Kidney (tissue), 14 donors: ENCODE measurements around the gene WRAP73. TPM values are rescaled to one million over a fixed set of nuclear protein-coding genes. Genes with fewer than 3 reads are reported as not detected.

ENCODE experiments used
- DNase-seq, 5 donors: peaks; one replicate each; pipeline ENCODE4 v3.0.0-alpha.2; 2013 to 2020
- FAIRE-seq: peaks from 2 replicates; lab custom pipeline; 2012; peaks lifted over from hg19 to GRCh38; lab: Jason Lieb, UNC
- H3K27ac ChIP-seq, 2 donors: one replicate each; pipeline ENCODE4 v1.7.0; 2013; ENCODE audit warnings: low read depth in 2 of 2, low read length in 2 of 2, inconsistent platforms in 1 of 2
- H3K27me3 ChIP-seq: one replicate; pipeline ENCODE4 v1.7.1; 2013; ENCODE audit warnings: low read length, inconsistent platforms; ENCODE audit not compliant: control insufficient read depth, insufficient read depth
- H3K36me3 ChIP-seq, 3 donors: one replicate each; pipeline versions ENCODE4 v1.7.0 to v1.7.1; 2013; ENCODE audit warnings: low read length in 3 of 3, control low read depth in 1 of 3, inconsistent platforms in 1 of 3; ENCODE audit not compliant: insufficient read depth in 3 of 3, control insufficient read depth in 2 of 3
- H3K4me1 ChIP-seq, 3 donors: one replicate each; pipeline versions ENCODE4 v1.7.0 to v1.7.1; 2013; ENCODE audit warnings: low read length in 3 of 3, inconsistent platforms in 1 of 3, low read depth in 1 of 3; ENCODE audit not compliant: control insufficient read depth in 2 of 3, insufficient read depth in 2 of 3
- H3K4me3 ChIP-seq, 3 donors: one replicate each; pipeline versions ENCODE4 v1.7.0 to v1.8.1; 2013; ENCODE audit warnings: low read length in 3 of 3, control low read depth in 1 of 3, inconsistent platforms in 1 of 3
- H3K9ac ChIP-seq, 3 donors: one replicate each; pipeline versions ENCODE4 v1.7.0 to v1.7.1; 2013; ENCODE audit warnings: low read length in 3 of 3, control low read depth in 1 of 3, inconsistent platforms in 1 of 3
- H3K9me3 ChIP-seq, 3 donors: one replicate each; pipeline versions ENCODE4 v1.7.0 to v1.7.1; 2013; ENCODE audit warnings: low read length in 3 of 3, control low read depth in 1 of 3, inconsistent platforms in 1 of 3; ENCODE audit not compliant: control insufficient read depth in 2 of 3, insufficient read depth in 1 of 3
- CTCF ChIP-seq: IDR thresholded peaks from 3 replicates; pipeline ENCODE4 v1.5.1; 2012; ENCODE audit warnings: mild to moderate bottlenecking, moderate library complexity, borderline replicate concordance; ENCODE audit not compliant: insufficient read depth; ENCODE audit errors: extremely low read depth
- intact Hi-C: fragments of 100-400 bp; cut with DNase I; formaldehyde crosslinking; loops from one replicate; pipeline ENCODE4 v1.11.1; 2022
- polyA plus RNA-seq: library from polyadenylated mRNA; stranded (reverse); fragments of 350-450 nt; fragmentation: Illumina TruSeq; extraction: RNeasy Lipid Tissue Mini Kit (QIAGEN cat#74804); gene quantifications from one replicate; pipeline ENCODE4 v1.2.3, GENCODE V29; 2014; ENCODE audit warnings: low read depth, low replicate concordance; ENCODE audit not compliant: insufficient read depth
- total RNA-seq: library from RNA; stranded (reverse); fragmentation: NEBNext Ultra II Directional; extraction: Animal tissue kit (Norgen Biotek cat#: 25700); gene quantifications from one replicate; pipeline ENCODE4 v1.2.1, GENCODE V29; 2021
- donor health status: control.
- donor health status: control.
- donor health status: control.
- donor health status: control.
- donor health status: control.
- donor health status: DM: yes; HTN: yes; CAD: no.
- donor health status: Normal renal cell carcinoma (clear cell type).

WRAP73 gene
- total and polyA plus RNA-seq, 2 donors from 2014 or later: 18.4 to 19.6 TPM

GRCh38 chr1:3638676-3639075, 11.2 kb downstream of the WRAP73 start:
- Histone ChIP-seq H3K36me3 (peaks cover 0 to 35% (median 22%) of the 10 kb centered on the region in 3 donors), H3K9me3 (no peaks in the 10 kb centered on the region), H3K9ac (no peak overlapping the region), H3K4me3 (no peak overlapping the region), H3K4me1 (no peaks in the 10 kb centered on the region), H3K27me3 (no peaks in the 10 kb centered on the region), H3K27ac (no peak overlapping the region)
- TF ChIP-seq CTCF: no peak
- no peak for DNase-seq
- FAIRE-seq: no peak
- intact Hi-C loops: no loop called here

GRCh38 chr1:3638027-3638426, 11.9 kb downstream of the WRAP73 start:
- no peaks in the 10 kb centered on the region for H3K27me3 ChIP-seq
- no peak overlapping the region for H3K4me3 ChIP-seq
- no peak for FAIRE-seq
- H3K36me3 ChIP-seq: peaks cover 0 to 35% (median 21%) of the 10 kb centered on the region in 3 donors
- intact Hi-C loops: no loop called here
- no peak for TF ChIP-seq CTCF
- H3K4me1 ChIP-seq: no peaks in the 10 kb centered on the region
- peak in 1 of 5 donors; percentile 35 for DNase-seq
- H3K9ac ChIP-seq: no peak overlapping the region
- no peak overlapping the region for H3K27ac ChIP-seq
- no peaks in the 10 kb centered on the region for H3K9me3 ChIP-seq

GRCh38 chr1:3636531-3636930, 13.4 kb downstream of the WRAP73 start:
- intact Hi-C loops: no loop called here
- Histone ChIP-seq H3K4me3 (no peak overlapping the region), H3K4me1 (no peaks in the 10 kb centered on the region), H3K27ac (no peak overlapping the region), H3K27me3 (no peaks in the 10 kb centered on the region), H3K9me3 (no peaks in the 10 kb centered on the region), H3K36me3 (peaks cover 0 to 36% (median 21%) of the 10 kb centered on the region in 3 donors), H3K9ac (no peak overlapping the region)
- FAIRE-seq (no peak), DNase-seq (peak in 1 of 5 donors; percentile 33)
- TF ChIP-seq CTCF: no peak

- no peak for TF ChIP-seq CTCF
- intact Hi-C loops: no loop called here
- no peak for DNase-seq
- H3K9me3 ChIP-seq: no peaks in the 10 kb centered on the region
- H3K27ac ChIP-seq: no peak overlapping the region
- H3K4me1 ChIP-seq: no peaks in the 10 kb centered on the region
- H3K9ac ChIP-seq: no peak overlapping the region
- H3K36me3 ChIP-seq: peaks cover 0 to 36% (median 21%) of the 10 kb centered on the region in 3 donors
- no peak for FAIRE-seq
- no peak overlapping the region for H3K4me3 ChIP-seq
- H3K27me3 ChIP-seq: no peaks in the 10 kb centered on the region
Observed at GRCh38 chr1:3636080-3636479, 13.8 kb downstream of the WRAP73 start.
